HG03354 (cell line): ENCODE results near the gene THUMPD2.
A peak's percentile ranks its signal among the peaks of the same experiment; 100 is the strongest.

Experiments
- ATAC-seq: cut with Tn5 transposase; IDR thresholded peaks from one replicate; pipeline ENCODE4 v1.9.1; 2021; ENCODE audit warnings: mild to moderate bottlenecking; ENCODE audit not compliant: unreplicated experiment, poor library complexity, severe bottlenecking

Gene THUMPD2

DNA sequence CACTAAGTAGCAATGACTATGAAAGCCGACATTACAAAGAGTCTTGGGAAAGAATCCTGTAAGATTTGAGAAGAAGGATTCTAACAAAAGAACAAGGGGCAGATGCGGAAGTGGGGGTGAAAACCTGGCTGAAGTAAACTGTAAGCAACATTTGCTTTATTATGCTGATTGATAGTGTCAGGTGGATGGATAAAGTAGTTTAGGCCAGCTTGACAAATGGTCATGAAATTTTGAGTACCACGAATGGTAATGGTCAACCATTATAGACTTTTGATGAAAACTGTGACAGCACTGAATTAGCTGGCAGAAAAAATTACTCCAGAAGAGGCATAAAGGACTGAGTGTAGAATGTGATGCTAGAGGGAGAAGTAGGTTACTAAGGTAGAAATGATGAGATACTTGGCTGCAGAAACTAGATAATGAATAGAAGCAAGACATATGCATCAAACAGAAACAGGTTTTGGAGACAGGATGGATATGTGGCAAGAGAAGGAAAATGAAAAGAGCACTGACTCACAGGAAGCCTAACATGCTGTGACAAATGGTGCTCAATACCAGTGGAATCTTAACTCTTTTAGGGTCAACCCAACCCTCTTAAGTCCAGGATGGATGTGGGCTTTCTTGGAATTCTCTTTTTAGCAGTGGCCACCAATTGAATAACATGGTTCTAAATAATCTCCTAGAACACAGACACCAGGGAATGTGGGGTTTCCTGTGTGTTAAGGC is 6.8 kb downstream of the THUMPD2 start:
- no peak for ATAC-seq

DNA sequence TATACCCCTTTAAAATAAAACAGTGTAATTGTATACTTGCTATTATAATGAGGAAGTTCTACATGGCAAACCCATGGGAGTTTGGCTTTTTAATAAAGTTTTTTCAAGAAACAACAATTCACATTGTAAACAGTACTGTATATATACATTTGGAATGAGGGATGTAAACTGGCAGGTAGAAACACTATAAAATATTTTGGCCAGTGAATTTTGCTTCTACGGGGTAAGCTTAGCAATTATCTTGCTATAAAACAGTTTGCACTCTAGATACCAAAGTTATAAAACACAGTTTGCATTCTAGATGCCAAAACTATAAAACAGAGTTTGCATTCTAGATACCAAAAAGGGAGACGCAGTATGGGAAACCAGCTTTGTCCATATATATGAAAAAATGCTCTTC is 16.6 kb downstream of the THUMPD2 start:
- ATAC-seq: no peak

DNA sequence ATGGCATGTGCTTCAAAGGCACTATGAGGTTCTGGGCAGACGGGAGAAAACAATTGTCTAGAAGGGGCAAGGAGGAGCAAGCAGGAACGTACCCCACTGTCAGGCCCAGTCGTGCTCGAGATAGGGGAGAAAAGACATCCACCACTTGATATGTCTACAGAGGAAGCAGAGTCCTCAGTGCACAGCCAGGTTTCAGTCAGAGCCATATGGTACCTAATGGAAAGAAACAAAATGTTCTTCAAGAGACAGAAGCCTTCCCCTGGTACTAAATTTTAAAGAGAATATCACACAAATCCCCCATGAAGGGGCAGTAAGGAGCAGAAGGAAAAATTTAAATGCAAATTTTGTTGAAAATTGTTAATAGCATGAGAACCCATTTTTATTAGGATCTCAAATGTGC is 21.9 kb downstream of the THUMPD2 start:
- no peak for ATAC-seq

DNA sequence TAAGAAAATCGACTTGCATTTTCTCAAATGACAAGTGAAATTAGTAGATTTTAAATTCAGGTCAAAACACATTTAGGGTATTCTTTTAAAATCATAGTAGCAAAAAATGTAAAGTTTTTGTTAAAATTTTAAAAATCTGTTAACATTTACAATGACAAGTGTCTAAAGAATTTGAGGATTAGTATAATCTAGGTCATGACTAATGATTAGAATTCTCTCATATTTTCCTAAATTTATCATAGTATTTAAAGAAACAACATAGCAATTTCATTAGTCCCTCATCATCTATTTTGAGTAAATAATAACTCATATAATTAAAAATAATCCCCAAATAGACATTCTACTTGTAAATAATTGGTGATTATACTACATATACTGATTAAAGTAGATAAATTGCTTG is 23.6 kb downstream of the THUMPD2 start:
- ATAC-seq: no peak

DNA sequence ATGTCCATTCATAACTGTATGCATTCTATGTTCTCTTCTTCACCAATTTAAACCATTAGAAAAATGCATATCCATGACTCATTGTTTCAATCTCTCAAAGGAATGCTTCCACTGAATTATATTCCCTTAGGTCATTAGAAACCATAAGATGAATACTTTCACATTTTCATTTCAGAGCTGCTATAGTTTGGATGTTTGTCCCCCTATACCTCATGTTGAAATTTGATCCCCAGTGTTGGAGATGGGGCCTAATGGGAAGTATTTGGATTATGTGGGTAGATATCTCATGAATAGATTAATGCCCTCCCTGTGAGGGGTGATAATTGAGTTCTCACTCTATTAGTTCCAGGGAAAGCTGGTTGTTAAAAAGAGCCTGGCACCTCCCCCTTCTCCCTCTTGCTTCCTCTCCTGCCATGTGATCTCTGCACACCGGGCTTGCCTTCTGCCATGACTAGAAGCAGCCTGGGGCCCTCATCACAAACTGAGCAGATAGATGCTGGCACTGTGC is 35.7 kb downstream of the THUMPD2 start:
- ATAC-seq: no peak

DNA sequence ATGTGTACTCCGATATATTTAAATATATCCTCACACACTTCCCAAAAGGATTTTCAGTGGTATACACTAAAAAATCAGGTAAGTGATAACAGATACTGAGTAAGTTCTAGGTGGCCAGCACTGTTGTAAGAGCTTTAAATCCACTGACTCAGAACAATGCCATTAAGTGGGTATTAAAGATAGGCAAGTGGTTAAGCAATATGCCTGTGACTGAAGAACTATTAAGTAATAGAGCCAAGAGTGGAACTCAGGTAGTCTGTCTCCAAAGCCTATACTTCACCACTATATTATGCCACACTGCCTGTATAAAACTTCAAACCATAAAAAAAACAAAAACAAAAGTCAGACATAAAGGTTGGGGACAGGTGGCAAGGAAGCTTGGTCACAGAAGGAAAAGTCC is 37.2 kb downstream of the THUMPD2 start:
- no peak for ATAC-seq

DNA sequence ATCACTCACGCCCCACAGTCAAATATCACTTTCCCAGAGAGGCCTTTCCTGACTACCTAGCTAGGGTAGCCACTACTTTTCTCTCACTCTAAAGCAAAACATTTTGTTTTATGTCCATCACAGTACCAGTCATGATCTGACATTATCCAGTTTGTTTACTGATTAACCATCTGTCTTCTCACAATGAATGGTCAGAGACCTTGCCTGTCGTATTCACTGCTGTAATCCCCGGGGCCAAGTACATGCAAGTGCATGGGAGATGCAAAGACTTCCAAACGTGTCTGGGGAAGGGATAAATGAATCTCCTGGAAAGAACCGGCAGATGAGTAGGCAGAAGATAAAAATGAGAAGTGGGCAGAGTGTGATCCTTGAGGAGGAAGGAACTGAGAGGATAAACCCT is 39.7 kb downstream of the THUMPD2 start:
- no peak for ATAC-seq

DNA sequence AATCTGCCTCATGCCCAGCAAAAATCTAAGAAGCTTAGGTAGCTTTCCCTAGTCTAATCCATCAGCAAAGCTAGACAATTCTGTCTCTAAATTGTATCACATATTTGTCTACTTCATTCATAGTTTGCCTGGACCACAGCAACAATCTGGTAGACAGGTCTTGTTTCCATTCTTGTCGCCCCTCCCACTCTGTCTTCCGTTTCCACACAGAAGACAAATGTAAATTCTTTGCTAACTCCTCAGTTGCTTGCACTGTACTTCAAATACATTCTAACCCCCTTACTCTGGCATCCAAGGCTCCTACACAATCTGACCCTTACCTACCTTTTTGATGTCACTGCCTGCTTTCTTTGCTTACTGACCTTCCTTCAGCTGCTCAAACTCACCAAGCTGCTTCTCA is 40.1 kb downstream of the THUMPD2 start:
- no peak for ATAC-seq

DNA sequence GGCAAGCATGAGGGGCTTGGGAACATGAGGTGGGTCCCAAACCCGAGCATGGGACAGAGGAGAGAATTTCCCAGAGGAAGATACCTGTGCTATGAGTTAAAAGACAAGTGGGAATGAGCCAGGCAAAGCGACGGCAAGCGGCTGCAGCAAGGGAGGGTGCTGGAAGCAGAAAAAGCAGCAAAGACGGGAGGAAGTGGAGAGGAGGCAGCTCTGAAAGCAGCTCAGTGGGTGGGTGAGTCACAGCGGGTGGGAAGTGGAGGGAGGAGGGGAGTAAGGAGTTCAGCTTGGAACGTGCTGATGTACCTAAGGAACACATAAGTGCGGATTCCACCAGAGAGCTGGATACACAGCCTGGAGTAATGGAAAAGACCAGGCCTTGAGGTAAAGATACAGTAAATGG is 41.4 kb downstream of the THUMPD2 start:
- ATAC-seq: no peak

DNA sequence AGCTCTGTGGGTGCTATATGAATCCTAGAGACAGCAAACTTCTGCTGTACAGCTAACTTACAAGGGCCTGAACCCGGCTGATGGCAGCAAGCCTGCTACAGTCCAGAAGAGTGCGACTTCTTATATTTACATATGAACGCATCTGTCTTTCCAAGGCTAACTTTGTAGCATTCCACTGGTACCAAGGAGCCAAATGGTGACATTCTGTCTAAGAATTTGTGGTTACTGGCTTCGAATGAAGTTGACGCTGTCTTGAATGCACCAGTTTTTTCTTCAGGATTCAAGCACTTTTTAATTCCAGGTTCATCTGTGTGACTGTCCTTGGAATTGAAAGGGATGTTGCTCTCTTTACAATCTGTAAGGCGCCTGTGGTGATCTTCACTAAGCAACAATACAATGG is 42.4 kb downstream of the THUMPD2 start:
- ATAC-seq: no peak

DNA sequence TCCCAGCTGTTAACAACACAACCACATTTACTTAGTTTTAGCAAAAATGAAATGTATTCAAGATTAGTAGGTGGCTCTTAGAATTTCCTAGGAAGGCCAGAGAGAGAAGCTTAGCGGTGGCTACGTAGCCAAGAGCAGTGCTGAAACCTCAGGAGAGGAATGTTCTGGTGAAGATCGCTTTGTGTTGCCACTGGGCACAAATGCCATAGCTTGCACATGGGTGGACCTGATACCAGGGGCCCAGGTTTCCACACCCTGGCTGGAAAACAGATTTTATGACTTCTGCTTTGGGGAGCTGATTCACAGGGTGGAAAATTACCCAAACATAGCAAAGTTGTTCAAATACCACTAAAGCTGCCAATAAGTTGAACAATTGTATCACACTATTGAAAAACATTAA is 43.4 kb downstream of the THUMPD2 start:
- ATAC-seq: no peak

DNA sequence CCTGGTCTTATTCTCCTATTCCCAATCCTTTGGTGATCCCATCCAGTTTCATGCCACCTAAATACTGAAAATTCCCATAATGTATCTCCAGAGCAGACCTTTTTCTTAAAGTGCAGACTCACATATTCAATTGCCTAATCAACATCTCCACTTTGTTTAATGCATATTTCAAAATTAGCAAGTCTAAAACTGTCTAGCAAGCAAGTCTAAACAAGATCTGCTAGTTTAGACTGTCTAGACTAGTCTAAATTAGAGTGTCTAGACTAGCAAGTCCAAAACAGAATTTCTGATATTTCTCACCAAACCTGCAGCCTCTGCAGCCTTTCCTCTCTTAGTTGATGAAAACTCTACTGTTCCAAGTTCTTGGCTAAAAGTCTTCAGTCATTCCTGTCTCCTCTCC is 44.6 kb downstream of the THUMPD2 start:
- no peak for ATAC-seq

DNA sequence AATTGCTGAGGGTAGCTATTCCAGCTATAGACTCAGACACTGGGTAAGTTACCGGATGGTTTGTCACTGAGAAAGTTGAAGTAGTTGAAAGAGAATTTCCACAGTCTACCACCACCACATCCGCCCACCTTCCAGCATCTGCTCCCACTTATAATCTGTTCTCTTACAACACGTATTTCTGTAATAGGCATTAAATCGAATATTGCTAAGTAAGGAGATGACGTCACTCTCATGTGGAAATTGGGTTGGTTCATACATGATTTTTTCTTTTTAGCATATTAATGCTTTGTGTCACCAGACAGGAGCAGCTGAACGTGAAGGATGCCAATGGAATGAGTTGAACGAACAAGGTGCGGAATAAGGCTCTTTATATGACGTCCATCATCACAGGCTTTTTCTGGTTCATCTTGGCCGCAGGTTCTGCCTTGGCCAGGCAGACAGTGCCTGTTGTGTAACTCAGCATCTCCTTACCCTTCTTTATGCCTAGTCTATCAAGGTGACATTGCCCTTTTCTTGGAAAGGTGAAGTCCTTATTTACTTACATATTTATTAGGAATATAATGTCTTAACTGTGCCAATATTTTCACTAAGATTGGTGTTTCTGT is 45.9 kb downstream of the THUMPD2 start:
- no peak for ATAC-seq

DNA sequence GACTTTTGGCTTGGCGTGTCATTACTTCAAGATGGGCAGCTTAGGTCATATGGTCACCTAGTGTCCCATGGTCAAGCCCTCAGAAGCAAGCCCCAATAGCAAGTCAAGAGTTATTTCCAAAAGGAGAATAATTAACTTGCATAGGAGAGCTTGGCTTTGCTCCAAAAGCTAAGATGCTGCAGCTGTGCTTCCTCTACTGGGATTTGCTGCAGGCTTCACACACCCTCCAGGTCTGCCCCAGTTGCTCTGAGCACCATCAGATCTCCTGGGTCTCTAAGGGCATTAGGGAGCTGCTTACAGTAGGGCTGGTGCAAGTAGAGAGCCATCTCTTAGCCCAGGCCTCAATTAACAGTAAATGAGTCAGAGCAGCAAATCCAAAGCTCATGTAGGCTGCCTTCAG is 46.6 kb downstream of the THUMPD2 start:
- no peak for ATAC-seq

DNA sequence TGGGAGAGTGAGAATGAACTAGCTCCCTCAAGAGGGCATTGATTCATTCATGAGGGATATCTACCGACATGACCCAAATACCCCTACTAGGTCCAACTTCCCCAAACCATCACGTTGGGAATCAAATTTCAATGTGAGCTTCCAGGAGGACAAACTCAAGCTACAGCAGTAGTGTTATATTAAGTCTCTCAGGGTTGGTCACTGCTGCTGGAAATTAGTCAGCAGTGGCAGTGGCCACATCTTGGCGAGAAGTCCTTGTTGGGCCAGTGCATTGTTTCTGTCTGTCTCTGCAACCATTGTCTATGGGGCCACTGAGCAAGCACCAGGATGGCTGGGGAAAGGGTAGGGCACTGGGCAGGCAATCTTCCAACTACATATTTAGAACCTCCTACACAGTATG is 47.5 kb downstream of the THUMPD2 start:
- ATAC-seq: no peak

DNA sequence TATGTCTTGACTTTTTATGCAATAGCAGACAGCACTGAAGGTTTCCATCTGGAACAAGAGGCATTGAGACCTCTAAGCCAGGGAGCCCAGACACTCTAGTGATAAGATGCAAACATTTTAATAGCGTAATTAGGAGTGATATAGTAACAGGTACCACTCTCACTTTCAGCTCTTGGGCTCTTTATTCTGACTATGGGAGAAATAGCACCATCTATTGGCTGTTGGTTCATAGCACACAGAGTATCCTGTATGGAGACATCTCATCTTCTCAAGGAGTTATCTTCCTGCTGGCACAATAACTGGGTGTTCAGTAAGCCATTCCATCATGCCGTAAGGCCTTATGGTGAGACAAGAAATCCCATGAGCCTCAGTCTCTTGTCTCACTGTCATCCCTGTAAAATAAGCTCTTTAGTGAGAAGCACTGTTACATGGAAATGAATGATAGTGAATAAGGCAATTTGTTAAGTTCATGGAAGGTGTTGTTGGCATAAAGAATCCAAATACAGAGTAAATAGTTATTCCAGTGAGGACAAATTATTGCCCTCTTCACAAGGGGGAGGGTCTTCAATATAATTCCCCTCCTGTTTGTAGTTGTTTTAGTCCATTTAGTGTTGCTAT is 48.3 kb downstream of the THUMPD2 start:
- ATAC-seq: peak; percentile 44

DNA sequence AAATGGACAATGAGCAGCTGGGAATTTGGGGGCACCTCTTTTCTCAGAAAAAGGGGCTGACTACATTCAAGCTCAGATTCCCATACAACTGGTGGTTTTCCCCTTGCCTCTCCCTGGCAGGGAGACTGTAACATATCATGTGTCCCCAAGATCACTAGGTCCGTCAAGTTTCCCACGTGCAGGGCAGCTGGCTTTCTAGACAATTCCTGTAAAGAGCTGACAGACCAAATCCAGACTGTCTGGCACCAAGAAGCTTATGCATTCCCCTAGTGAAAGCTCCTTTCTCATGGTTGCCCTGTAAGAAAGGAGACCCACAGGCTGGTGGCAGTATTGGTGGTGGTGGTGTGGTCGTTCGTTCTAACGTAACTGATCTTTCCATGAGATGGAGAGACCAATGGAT is 48.8 kb downstream of the THUMPD2 start:
- no peak for ATAC-seq

DNA sequence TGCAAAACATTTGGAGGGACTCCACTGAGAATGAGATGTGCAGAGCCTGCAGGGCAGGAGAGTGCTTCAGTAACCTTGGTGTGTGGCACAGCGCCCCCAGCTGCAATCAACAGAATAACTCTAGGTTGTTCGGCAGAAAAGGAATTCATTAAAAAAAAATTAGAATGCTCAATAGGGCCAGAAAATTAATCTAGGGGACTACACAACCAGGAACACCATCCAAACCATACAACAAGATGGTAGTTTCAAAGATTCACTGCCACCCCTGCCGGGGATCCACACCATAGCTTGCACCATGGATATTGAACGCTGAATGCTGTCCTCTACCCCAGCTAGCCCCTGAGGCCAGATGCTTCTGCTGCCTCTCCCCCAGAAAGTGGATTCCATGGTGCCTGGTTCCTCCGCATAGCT is 50.1 kb downstream of the THUMPD2 start:
- ATAC-seq: peak; percentile 66

DNA sequence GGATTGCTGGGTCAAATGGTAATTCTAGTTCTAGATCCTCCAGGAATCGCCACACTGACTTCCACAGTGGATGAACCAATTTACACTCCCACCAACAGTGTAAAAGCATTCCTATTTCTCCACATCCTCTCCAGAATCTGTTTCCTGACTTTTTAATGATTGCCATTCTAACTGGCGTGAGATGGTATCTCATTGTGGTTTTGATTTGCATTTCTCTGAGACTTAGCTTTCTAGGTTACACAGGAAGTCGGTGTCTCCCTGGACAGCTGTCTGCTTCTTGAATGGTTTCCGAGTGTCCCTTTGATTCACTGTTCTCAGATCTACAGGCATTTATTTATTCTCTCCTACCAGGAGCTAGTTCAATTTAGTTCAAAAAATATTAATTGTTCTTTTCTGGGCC is 51.0 kb downstream of the THUMPD2 start:
- ATAC-seq: peak; percentile 82

DNA sequence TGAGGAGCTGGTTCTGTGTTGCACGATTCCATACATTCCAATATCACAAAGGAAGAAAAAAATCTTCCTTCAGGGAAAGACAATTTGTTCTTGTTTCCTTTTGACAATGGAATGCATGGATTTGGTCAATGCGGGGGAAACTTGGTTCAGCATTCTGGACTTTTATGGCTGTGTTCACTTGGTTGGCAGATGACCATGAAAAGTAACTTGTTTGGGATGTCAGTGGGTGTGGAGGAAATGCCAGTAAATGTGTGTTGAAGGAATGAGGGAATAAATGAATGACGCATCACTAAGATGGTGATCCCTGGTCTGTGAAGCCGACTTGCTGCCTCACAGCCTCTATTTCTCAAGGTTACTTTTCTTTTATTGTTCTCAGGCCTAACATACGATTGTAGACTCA is 53.7 kb downstream of the THUMPD2 start:
- ATAC-seq: no peak

DNA sequence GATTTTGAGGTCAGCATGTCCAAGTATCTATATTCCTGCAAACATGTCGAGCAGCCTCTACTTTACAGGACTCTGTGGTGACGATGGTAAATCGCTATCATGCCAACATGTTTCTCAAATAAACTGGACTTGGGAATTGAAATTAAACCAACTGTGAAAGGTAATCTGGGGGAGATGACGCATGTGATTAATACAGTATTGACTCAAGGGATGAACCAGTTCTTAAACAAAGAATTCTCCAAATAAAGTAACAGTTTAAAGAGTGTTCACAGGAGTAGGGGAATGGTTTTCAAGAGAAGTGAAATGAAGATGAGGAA is 54.3 kb downstream of the THUMPD2 start:
- no peak for ATAC-seq
